HEK293 (cell line): ENCODE results near the gene ROS1.

Source experiments
- CTCF ChIA-PET: fragments of 350-600 bp; formaldehyde crosslinking; extraction: SDS; loops from one replicate; lab custom pipeline; 2021; ENCODE audit warnings: antibody characterized with exemption; lab: Yijun Ruan, JAX
- POLR2A ChIA-PET: fragments of 300-600 bp; formaldehyde crosslinking; extraction: SDS; loops from one replicate; lab custom pipeline; 2020; ENCODE audit warnings: antibody characterized with exemption, inconsistent platforms; lab: Yijun Ruan, JAX
- H3K27ac ChIP-seq: fragments of 200-500 bp; sonication (Bioruptor generic); 2 replicates; pipeline ENCODE4 v1.5.1; 2014; ENCODE audit warnings: low read depth, low read length, control low read depth, inconsistent platforms; ENCODE audit errors: extremely low read depth
- H3K36me3 ChIP-seq, 2 experiments: fragments of 200-500 bp in 1 of 2; sonication (Bioruptor generic) in 1 of 2; 1 replicate in 1 of 2; 2 replicates in 1 of 2; pipeline ENCODE4 v1.5.1; 2014 to 2017; ENCODE audit warnings: inconsistent platforms in 2 of 2, low read length in 2 of 2; ENCODE audit not compliant: control insufficient read depth in 2 of 2, insufficient read depth in 1 of 2
- H3K4me1 ChIP-seq: fragments of 200-500 bp; sonication (Bioruptor generic); 2 replicates; pipeline ENCODE4 v1.5.1; 2014; ENCODE audit warnings: mild to moderate bottlenecking, low read length, inconsistent platforms; ENCODE audit not compliant: control insufficient read depth, insufficient read depth
- H3K4me3 ChIP-seq: 2 replicates; pipeline ENCODE4 v1.5.1; 2011; ENCODE audit warnings: low read depth, mild to moderate bottlenecking, control low read depth, low read length, moderate library complexity
- H3K9me3 ChIP-seq: fragments of 200-500 bp; sonication (Bioruptor generic); 2 replicates; pipeline ENCODE4 v1.5.1; 2014; ENCODE audit warnings: low read depth, low read length, inconsistent platforms; ENCODE audit not compliant: control insufficient read depth, insufficient read depth
- GLIS1 ChIP-seq: fragments of 450-650 bp; formaldehyde crosslinking; IDR thresholded peaks from 2 replicates; pipeline ENCODE4 v1.5.1; 2016; ENCODE audit warnings: missing biosample characterization, missing genetic modification characterization
- IKZF3 ChIP-seq: fragments of 450-650 bp; IDR thresholded peaks from 2 replicates; pipeline ENCODE4 v1.5.0; 2018; ENCODE audit warnings: missing biosample characterization, mild to moderate bottlenecking, missing genetic modification characterization, moderate library complexity
- KLF10 ChIP-seq: fragments of 450-650 bp; IDR thresholded peaks from 2 replicates; pipeline ENCODE4 v1.5.1; 2018; ENCODE audit warnings: missing biosample characterization, mild to moderate bottlenecking, missing genetic modification characterization
- KLF16 ChIP-seq: fragments of 450-650 bp; formaldehyde crosslinking; IDR thresholded peaks from 2 replicates; pipeline ENCODE4 v1.5.1; 2017; ENCODE audit warnings: missing biosample characterization, missing genetic modification characterization
- MEIS1 ChIP-seq: sonication (generic); formaldehyde crosslinking; IDR thresholded peaks from 2 replicates; pipeline ENCODE4 v1.8.1; 2022; ENCODE audit warnings: missing genetic modification reagents, mild to moderate bottlenecking, borderline replicate concordance
- OSR2 ChIP-seq: fragments of 450-650 bp; formaldehyde crosslinking; IDR thresholded peaks from 2 replicates; pipeline ENCODE4 v1.5.1; 2016; ENCODE audit warnings: missing biosample characterization, missing genetic modification characterization
- PRDM1 ChIP-seq: fragments of 450-650 bp; formaldehyde crosslinking; IDR thresholded peaks from 2 replicates; pipeline ENCODE4; 2016; ENCODE audit warnings: missing biosample characterization, missing genetic modification characterization
- ZBTB17 ChIP-seq: fragments of 450-650 bp; formaldehyde crosslinking; IDR thresholded peaks from 2 replicates; pipeline ENCODE4 v1.5.1; 2016; ENCODE audit warnings: missing biosample characterization, missing genetic modification characterization
- ZIC2 ChIP-seq: fragments of 450-650 bp; formaldehyde crosslinking; IDR thresholded peaks from 2 replicates; pipeline ENCODE4 v1.5.1; 2016; ENCODE audit warnings: missing biosample characterization, missing genetic modification characterization
- ZNF2 ChIP-seq: fragments of 450-650 bp; formaldehyde crosslinking; IDR thresholded peaks from 2 replicates; pipeline ENCODE4 v1.5.1; 2016; ENCODE audit warnings: missing biosample characterization, missing genetic modification characterization
- ZNF341 ChIP-seq: fragments of 450-650 bp; formaldehyde crosslinking; IDR thresholded peaks from 2 replicates; pipeline ENCODE4; 2016; ENCODE audit warnings: low read depth, missing biosample characterization, missing genetic modification characterization
- ZNF350 ChIP-seq: fragments of 450-650 bp; formaldehyde crosslinking; IDR thresholded peaks from 2 replicates; pipeline ENCODE4 v1.5.0; 2017; ENCODE audit warnings: missing biosample characterization, mild to moderate bottlenecking, missing genetic modification characterization
- ZNF473 ChIP-seq: fragments of 450-650 bp; formaldehyde crosslinking; IDR thresholded peaks from 2 replicates; pipeline ENCODE4 v1.5.1; 2017; ENCODE audit warnings: missing biosample characterization, missing genetic modification characterization
- ZNF514 ChIP-seq: fragments of 450-650 bp; formaldehyde crosslinking; IDR thresholded peaks from 2 replicates; pipeline ENCODE4 v1.5.1; 2016; ENCODE audit warnings: missing biosample characterization, missing genetic modification characterization
- ZNF549 ChIP-seq: fragments of 450-650 bp; IDR thresholded peaks from 2 replicates; pipeline ENCODE4 v1.5.1; 2018; ENCODE audit warnings: missing biosample characterization, missing genetic modification characterization, mild to moderate bottlenecking, inconsistent platforms, moderate library complexity
- ZNF843 ChIP-seq: fragments of 450-650 bp; formaldehyde crosslinking; IDR thresholded peaks from 2 replicates; pipeline ENCODE4 v1.5.1; 2016; ENCODE audit warnings: missing biosample characterization, missing genetic modification characterization
- TF ChIP-seq, protein P1 (sequence below): fragments of 450-650 bp; formaldehyde crosslinking; IDR thresholded peaks from 2 replicates; pipeline ENCODE4 v1.5.1; 2017; ENCODE audit warnings: missing biosample characterization, missing genetic modification characterization
- TF ChIP-seq, protein P2 (sequence below): fragments of 450-650 bp; formaldehyde crosslinking; IDR thresholded peaks from 2 replicates; pipeline ENCODE4 v1.5.1; 2016; ENCODE audit warnings: missing biosample characterization, missing genetic modification characterization
- TF ChIP-seq, protein P3 (sequence below): fragments of 450-650 bp; formaldehyde crosslinking; IDR thresholded peaks from 2 replicates; pipeline ENCODE4 v1.5.1; 2016; ENCODE audit warnings: missing biosample characterization, missing genetic modification characterization
- TF ChIP-seq, protein P4 (sequence below): fragments of 450-650 bp; formaldehyde crosslinking; IDR thresholded peaks from 2 replicates; pipeline ENCODE4 v1.5.1; 2016; ENCODE audit warnings: missing biosample characterization, missing genetic modification characterization
- TF ChIP-seq, protein P5 (sequence below): fragments of 450-650 bp; formaldehyde crosslinking; IDR thresholded peaks from 2 replicates; pipeline ENCODE4 v1.5.1; 2016; ENCODE audit warnings: missing biosample characterization, missing genetic modification characterization

The ROS1 gene

DNA sequence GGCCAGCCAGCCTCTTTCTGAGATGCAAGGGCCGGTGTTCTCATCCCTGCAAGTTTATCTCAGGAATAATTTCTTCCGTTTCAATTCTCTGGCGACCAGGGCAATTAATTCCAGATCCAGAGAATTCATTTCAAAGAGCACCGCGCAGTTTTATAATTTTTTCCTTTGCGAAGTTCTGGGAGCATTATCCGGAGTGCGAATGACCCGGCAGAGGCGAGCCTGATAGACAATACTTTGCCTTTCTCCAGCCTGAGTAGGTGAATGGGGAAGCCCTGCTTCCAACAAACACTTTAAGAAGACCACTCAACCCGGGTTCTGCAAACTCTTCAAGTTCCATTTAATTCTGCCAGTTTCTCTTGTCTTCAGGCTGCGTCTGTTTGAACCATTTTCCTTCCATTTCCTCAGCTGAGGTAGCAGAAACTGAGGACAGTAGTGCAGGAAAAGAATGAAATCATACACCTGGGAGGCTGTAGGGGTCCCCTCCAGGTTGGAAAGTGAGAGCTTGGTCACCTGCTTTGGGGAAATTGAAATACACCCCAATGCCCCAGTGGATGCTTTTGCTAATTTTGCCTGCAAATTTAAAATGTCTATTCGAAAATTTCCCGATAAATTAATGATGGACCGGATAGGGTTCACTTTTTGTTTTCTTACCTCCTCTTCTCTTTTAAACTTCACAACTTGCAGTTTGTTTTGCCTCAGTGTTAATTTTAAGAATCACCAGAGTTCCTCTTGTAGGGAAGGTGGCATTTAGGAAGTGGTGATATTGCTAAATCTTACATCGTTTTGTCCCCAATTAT, 159.3 kb downstream of the ROS1 start:
- H3K4me1 ChIP-seq, result no peaks in the 10 kb centered on the region
- no peaks in the 10 kb centered on the region for H3K36me3 ChIP-seq
- peak overlapping the region; percentile 60 for H3K4me3 ChIP-seq
- TF ChIP-seq KLF16 (tag by site-specific recombination), result no peak
- TF ChIP-seq ZNF350, result no peak
- no peak for TF ChIP-seq ZNF473 (tag by site-specific recombination)
- TF ChIP-seq IKZF3 (tag by site-specific recombination), result no peak
- no peak for TF ChIP-seq ZNF514 (tag by site-specific recombination)
- TF ChIP-seq ZNF341 (tag by site-specific recombination), result no peak
- TF ChIP-seq, protein P1, sequence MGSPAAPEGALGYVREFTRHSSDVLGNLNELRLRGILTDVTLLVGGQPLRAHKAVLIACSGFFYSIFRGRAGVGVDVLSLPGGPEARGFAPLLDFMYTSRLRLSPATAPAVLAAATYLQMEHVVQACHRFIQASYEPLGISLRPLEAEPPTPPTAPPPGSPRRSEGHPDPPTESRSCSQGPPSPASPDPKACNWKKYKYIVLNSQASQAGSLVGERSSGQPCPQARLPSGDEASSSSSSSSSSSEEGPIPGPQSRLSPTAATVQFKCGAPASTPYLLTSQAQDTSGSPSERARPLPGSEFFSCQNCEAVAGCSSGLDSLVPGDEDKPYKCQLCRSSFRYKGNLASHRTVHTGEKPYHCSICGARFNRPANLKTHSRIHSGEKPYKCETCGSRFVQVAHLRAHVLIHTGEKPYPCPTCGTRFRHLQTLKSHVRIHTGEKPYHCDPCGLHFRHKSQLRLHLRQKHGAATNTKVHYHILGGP (tag by site-specific recombination), result no peak
- TF ChIP-seq, protein P2, sequence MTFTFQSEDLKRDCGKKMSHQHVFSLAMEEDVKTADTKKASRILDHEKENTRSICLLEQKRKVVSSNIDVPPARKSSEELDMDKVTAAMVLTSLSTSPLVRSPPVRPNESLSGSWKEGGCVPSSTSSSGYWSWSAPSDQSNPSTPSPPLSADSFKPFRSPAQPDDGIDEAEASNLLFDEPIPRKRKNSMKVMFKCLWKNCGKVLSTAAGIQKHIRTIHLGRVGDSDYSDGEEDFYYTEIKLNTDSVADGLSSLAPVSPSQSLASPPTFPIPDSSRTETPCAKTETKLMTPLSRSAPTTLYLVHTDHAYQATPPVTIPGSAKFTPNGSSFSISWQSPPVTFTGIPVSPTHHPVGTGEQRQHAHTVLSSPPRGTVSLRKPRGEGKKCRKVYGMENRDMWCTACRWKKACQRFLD (tag by site-specific recombination), result no peak
- TF ChIP-seq ZNF843 (tag by site-specific recombination), result no peak
- no peak for TF ChIP-seq ZBTB17 (tag by site-specific recombination)
- no peak for TF ChIP-seq MEIS1 (CRISPR knock-in tag)
- no peak for TF ChIP-seq PRDM1 (tag by site-specific recombination)
- TF ChIP-seq KLF10 (tag by site-specific recombination), result no peak
- no peak overlapping the region for H3K27ac ChIP-seq
- no peaks in the 10 kb centered on the region for H3K9me3 ChIP-seq
- POLR2A ChIA-PET, result interaction anchor here (1.1 kb wide), 1 partner anchor 53 kb away, joined by 4 read pairs; no protein-coding TSS in a partner anchor
- CTCF ChIA-PET, result interaction anchor here (0.7 to 1.8 kb wide), 4 partner anchors 13 to 935 kb away, joined by 3 to 6 read pairs (median 3); no protein-coding TSS in a partner anchor

DNA sequence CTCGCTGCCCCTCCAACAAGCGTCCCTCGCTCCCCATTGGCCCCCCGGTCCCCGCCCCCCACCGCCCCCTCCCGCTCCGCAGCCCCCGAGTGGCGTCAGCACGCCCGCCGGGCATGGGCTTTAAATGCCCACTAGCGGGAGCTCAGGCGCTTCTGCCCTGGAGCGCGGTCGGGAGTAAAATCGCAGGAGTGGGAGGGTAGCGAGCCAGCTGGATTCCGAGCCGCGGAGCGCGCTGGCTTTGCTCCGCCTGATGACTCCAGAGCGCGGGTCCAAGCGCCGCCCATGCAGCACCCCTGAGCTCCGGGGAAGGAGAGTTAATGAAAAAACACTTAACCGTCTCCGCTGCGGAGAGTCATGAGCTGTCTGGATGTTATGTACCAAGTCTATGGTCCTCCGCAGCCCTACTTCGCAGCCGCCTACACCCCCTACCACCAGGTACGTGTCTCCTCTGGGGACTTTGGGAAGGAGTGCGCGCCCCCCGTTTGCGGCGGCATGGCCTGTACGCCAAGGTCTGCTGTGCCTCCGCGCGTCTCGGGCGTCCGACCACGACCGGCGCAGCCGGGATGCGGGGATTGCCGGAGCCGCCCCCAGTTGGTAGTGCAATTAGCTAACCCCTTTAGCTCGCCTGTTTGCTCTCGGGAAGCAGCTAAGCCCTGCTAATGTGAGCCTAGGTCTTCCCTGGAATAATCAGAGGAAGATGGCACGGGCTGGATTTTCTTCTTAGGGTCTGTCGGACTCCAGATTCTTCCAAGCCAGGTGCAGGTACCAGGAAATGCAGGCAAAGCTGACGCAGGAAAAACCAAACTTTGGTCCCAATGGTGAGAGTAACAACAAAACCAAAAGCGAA, 160.1 kb downstream of the ROS1 start, which contains the start of gene VGLL2:
VGLL2 (plus strand) TSS at position 149 of the 847 bp plus-strand sequence; CDS start at position 355, 206 bp downstream.
- H3K4me3 ChIP-seq, result peak within 1 kb of the TSS; percentile 60
- H3K36me3 ChIP-seq, result no peaks in the 10 kb centered on the region
- H3K9me3 ChIP-seq, result no peaks in the 10 kb centered on the region
- CTCF ChIA-PET, result interaction anchor here (0.7 to 1.8 kb wide), 10 partner anchors 12 to 936 kb away, joined by 3 to 6 read pairs (median 3); no protein-coding TSS in a partner anchor
- no peak within 1 kb of the TSS; the same call in 1 of the 2 replicates for H3K27ac ChIP-seq
- POLR2A ChIA-PET, result interaction anchor here (0.7 to 1.1 kb wide), 2 partner anchors 41 to 54 kb away, joined by 4 read pairs; no protein-coding TSS in a partner anchor
- H3K4me1 ChIP-seq, result no peaks in the 10 kb centered on the region
- TF ChIP-seq, protein P3, sequence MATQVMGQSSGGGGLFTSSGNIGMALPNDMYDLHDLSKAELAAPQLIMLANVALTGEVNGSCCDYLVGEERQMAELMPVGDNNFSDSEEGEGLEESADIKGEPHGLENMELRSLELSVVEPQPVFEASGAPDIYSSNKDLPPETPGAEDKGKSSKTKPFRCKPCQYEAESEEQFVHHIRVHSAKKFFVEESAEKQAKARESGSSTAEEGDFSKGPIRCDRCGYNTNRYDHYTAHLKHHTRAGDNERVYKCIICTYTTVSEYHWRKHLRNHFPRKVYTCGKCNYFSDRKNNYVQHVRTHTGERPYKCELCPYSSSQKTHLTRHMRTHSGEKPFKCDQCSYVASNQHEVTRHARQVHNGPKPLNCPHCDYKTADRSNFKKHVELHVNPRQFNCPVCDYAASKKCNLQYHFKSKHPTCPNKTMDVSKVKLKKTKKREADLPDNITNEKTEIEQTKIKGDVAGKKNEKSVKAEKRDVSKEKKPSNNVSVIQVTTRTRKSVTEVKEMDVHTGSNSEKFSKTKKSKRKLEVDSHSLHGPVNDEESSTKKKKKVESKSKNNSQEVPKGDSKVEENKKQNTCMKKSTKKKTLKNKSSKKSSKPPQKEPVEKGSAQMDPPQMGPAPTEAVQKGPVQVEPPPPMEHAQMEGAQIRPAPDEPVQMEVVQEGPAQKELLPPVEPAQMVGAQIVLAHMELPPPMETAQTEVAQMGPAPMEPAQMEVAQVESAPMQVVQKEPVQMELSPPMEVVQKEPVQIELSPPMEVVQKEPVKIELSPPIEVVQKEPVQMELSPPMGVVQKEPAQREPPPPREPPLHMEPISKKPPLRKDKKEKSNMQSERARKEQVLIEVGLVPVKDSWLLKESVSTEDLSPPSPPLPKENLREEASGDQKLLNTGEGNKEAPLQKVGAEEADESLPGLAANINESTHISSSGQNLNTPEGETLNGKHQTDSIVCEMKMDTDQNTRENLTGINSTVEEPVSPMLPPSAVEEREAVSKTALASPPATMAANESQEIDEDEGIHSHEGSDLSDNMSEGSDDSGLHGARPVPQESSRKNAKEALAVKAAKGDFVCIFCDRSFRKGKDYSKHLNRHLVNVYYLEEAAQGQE (tag by site-specific recombination), result 0 out of 2 replicates have a peak, but pooled peaks have one; percentile 36
- 0 out of 2 replicates have a peak, but pooled peaks have one; percentile 30 for TF ChIP-seq ZNF2 (tag by site-specific recombination)
- TF ChIP-seq, protein P4, sequence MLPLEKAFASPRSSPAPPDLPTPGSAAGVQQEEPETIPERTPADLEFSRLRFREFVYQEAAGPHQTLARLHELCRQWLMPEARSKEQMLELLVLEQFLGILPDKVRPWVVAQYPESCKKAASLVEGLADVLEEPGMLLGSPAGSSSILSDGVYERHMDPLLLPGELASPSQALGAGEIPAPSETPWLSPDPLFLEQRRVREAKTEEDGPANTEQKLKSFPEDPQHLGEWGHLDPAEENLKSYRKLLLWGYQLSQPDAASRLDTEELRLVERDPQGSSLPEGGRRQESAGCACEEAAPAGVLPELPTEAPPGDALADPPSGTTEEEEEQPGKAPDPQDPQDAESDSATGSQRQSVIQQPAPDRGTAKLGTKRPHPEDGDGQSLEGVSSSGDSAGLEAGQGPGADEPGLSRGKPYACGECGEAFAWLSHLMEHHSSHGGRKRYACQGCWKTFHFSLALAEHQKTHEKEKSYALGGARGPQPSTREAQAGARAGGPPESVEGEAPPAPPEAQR (tag by site-specific recombination), result no peak
- peak; percentile 69 for TF ChIP-seq ZIC2 (tag by site-specific recombination)
- TF ChIP-seq ZNF549 (tag by site-specific recombination), result no peak
- TF ChIP-seq, protein P5, sequence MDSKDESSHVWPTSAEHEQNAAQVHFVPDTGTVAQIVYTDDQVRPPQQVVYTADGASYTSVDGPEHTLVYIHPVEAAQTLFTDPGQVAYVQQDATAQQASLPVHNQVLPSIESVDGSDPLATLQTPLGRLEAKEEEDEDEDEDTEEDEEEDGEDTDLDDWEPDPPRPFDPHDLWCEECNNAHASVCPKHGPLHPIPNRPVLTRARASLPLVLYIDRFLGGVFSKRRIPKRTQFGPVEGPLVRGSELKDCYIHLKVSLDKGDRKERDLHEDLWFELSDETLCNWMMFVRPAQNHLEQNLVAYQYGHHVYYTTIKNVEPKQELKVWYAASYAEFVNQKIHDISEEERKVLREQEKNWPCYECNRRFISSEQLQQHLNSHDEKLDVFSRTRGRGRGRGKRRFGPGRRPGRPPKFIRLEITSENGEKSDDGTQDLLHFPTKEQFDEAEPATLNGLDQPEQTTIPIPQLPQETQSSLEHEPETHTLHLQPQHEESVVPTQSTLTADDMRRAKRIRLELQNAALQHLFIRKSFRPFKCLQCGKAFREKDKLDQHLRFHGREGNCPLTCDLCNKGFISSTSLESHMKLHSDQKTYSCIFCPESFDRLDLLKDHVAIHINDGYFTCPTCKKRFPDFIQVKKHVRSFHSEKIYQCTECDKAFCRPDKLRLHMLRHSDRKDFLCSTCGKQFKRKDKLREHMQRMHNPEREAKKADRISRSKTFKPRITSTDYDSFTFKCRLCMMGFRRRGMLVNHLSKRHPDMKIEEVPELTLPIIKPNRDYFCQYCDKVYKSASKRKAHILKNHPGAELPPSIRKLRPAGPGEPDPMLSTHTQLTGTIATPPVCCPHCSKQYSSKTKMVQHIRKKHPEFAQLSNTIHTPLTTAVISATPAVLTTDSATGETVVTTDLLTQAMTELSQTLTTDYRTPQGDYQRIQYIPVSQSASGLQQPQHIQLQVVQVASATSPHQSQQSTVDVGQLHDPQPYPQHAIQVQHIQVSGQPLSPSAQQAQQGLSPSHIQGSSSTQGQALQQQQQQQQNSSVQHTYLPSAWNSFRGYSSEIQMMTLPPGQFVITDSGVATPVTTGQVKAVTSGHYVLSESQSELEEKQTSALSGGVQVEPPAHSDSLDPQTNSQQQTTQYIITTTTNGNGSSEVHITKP (tag by site-specific recombination), result peak; percentile 72
- TF ChIP-seq GLIS1 (tag by site-specific recombination), result no peak
- TF ChIP-seq OSR2, result no peak
